GM23338 (cell line): ENCODE results near the gene PALLD. TPM values are rescaled to one million over a fixed set of nuclear protein-coding genes. Genes with fewer than 3 reads are reported as not detected.

Experiments
- ATAC-seq: fragments of 200-7000 bp; cut with Tn5 transposase; 3 replicates; pipeline ENCODE4 v1.9.1; 2020
- DNase-seq: peaks from one replicate; pipeline ENCODE4 v3.0.0-alpha.2; 2015; ENCODE audit warnings: low spot score
- H2AFZ ChIP-seq: fragments of 200-600 bp; sonication (generic); 2 replicates; pipeline ENCODE4 v1.8.0; 2016; ENCODE audit warnings: antibody characterized with exemption, mild to moderate bottlenecking, moderate library complexity
- H3F3A ChIP-seq: fragments of 200-600 bp; sonication (generic); replicated peaks from 2 replicates; pipeline ENCODE4 v1.8.0; 2017; ENCODE audit warnings: antibody characterized with exemption, mixed run types, low read depth
- H3K27ac ChIP-seq: fragments of 200-600 bp; sonication (generic); 2 replicates; pipeline ENCODE4 v1.6.1; 2016; ENCODE audit warnings: low read depth
- H3K27me3 ChIP-seq: fragments of 200-600 bp; sonication (generic); 2 replicates; pipeline ENCODE4 v1.8.0; 2016; ENCODE audit warnings: mild to moderate bottlenecking, mixed run types, moderate library complexity; ENCODE audit not compliant: insufficient read depth
- H3K36me3 ChIP-seq: fragments of 200-600 bp; sonication (generic); 2 replicates; pipeline ENCODE4 v1.8.0; 2016; ENCODE audit warnings: mild to moderate bottlenecking; ENCODE audit not compliant: insufficient read depth
- H3K4me1 ChIP-seq: fragments of 200-600 bp; sonication (generic); 2 replicates; pipeline ENCODE4 v1.8.0; 2016; ENCODE audit warnings: mild to moderate bottlenecking, moderate library complexity; ENCODE audit not compliant: insufficient read depth
- H3K4me2 ChIP-seq: fragments of 200-600 bp; sonication (generic); 2 replicates; pipeline ENCODE4 v1.7.1; 2017; ENCODE audit warnings: mixed run types
- H3K4me3 ChIP-seq: fragments of 200-600 bp; sonication (generic); 2 replicates; pipeline ENCODE4 v1.6.1; 2016; ENCODE audit warnings: mixed run types
- H3K79me2 ChIP-seq: fragments of 200-600 bp; sonication (generic); replicated peaks from 2 replicates; pipeline ENCODE4 v1.8.0; 2017; ENCODE audit warnings: mild to moderate bottlenecking; ENCODE audit not compliant: insufficient read depth
- H3K9me2 ChIP-seq: fragments of 200-600 bp; sonication (generic); 2 replicates; pipeline ENCODE4 v1.8.0; 2017; ENCODE audit not compliant: insufficient read depth
- H4K20me1 ChIP-seq: fragments of 200-600 bp; sonication (generic); replicated peaks from 2 replicates; pipeline ENCODE4 v1.8.0; 2017; ENCODE audit warnings: mild to moderate bottlenecking; ENCODE audit not compliant: insufficient read depth
- H3K27ac Mint-ChIP-seq: 2 replicates; pipeline ENCODE4 v1.8.0; 2020; ENCODE audit warnings: inconsistent platforms, mild to moderate bottlenecking, moderate library complexity, mixed read lengths
- H3K27me3 Mint-ChIP-seq: 3 replicates; pipeline ENCODE4 v1.8.0; 2022; ENCODE audit warnings: low read depth, mild to moderate bottlenecking, moderate library complexity, mixed read lengths, inconsistent platforms; ENCODE audit not compliant: insufficient read depth, poor library complexity
- H3K36me3 Mint-ChIP-seq: 3 replicates; pipeline ENCODE4 v1.8.0; 2021; ENCODE audit warnings: low read depth, mild to moderate bottlenecking, inconsistent platforms, moderate library complexity, mixed read lengths
- H3K4me1 Mint-ChIP-seq: 3 replicates; pipeline ENCODE4 v1.8.0; 2020; ENCODE audit warnings: mild to moderate bottlenecking, inconsistent platforms, mixed read lengths
- H3K4me3 Mint-ChIP-seq: 3 replicates; pipeline ENCODE4 v1.8.0; 2021; ENCODE audit warnings: moderate library complexity, mild to moderate bottlenecking, inconsistent platforms, mixed read lengths
- H3K9me3 Mint-ChIP-seq: 3 replicates; pipeline ENCODE4 v1.8.0; 2020; ENCODE audit warnings: moderate library complexity, mild to moderate bottlenecking, inconsistent platforms, mixed read lengths
- CREB1 ChIP-seq: fragments of 250-450 bp; sonication (Bioruptor Pico); IDR thresholded peaks from 2 replicates; pipeline ENCODE4 v1.5.0; 2020; ENCODE audit warnings: low read depth, mild to moderate bottlenecking, moderate library complexity
- polyA plus RNA-seq: library from polyadenylated mRNA; unstranded; fragments of >200 nt; fragmentation: Nextera tagmentation; extraction: Ambion mirVana; gene quantifications from 2 replicates; pipeline ENCODE4 v1.2.1, GENCODE V29; 2016
- total RNA-seq: library from RNA; depleted of rRNA; stranded (reverse); fragments of >200 nt; shearing (Covaris generic); gene quantifications from 2 replicates; pipeline ENCODE4 v1.2.3, GENCODE V29; 2014
- TF ChIP-seq, protein P1 (sequence below), 2 experiments: fragments of 200-600 bp in 1 of 2; sonication (generic) in 1 of 2; conservative IDR thresholded peaks; 2 replicates each; pipeline versions ENCODE4 v1.5.1 to v1.6.1; 2016 to 2017; ENCODE audit warnings: antibody characterized with exemption in 2 of 2, low read depth in 2 of 2, mild to moderate bottlenecking in 2 of 2, moderate library complexity in 1 of 2
- TF ChIP-seq, protein P2 (sequence below): IDR thresholded peaks from 2 replicates; pipeline ENCODE4 v1.6.1; 2016; ENCODE audit warnings: antibody characterized with exemption
- TF ChIP-seq, protein P3 (sequence below): fragments of 250-450 bp; sonication (Bioruptor Pico); IDR thresholded peaks from 2 replicates; pipeline ENCODE4 v1.5.0; 2020; ENCODE audit warnings: mild to moderate bottlenecking, moderate library complexity

The PALLD gene
- total and polyA plus RNA-seq, 2 experiments from 2014 or later: 13.1 to 30.2 TPM

DNA sequence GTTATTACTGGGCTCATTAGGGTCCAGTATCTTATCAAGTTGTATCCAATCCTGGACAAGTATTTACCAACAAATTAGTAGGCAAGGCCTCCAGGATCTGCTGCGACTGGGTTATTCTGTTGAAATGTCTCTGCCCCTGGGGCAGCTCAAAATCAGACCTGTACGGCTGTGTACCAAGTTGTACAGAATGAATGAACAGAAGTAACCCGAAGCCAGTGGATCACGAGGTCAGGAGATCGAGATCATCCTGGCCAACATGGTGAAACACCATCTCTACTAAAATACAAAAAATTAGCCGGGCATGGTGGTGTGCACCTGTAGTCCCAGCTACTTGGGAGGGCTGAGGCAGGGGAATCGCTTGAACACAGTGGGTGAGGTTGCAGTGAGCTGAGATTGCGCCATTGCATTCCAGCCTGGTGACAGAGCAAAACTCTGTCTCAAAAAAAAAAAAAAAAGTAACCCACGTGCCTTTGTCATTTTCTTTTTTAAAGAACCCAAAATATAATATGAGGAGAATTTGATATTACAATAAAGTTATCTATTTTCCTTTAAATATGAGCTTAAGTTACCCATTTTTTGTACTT, 385.9 kb downstream of the PALLD start:
- Mint-ChIP-seq H3K36me3 (peaks cover 13% of the 10 kb centered on the region), H3K4me1 (peaks cover 7% of the 10 kb centered on the region; the same call in 2 of the 3 replicates), H3K27ac (no peak overlapping the region), H3K4me3 (no peak overlapping the region), H3K9me3 (no peaks in the 10 kb centered on the region), H3K27me3 (peaks cover 5% of the 10 kb centered on the region)
- ATAC-seq: no peak
- Histone ChIP-seq H3K9me2 (no peaks in the 10 kb centered on the region), H3K36me3 (no peaks in the 10 kb centered on the region), H3K4me1 (no peaks in the 10 kb centered on the region), H3K79me2 (no peaks in the 10 kb centered on the region), H3F3A (no peaks in the 10 kb centered on the region), H4K20me1 (no peaks in the 10 kb centered on the region; the same call in 1 of the 2 replicates), H3K27me3 (peaks cover 16% of the 10 kb centered on the region), H3K4me2 (no peak overlapping the region), H3K4me3 (no peak overlapping the region), H3K27ac (no peak overlapping the region), H2AFZ (no peak overlapping the region)
- TF ChIP-seq, protein P1, sequence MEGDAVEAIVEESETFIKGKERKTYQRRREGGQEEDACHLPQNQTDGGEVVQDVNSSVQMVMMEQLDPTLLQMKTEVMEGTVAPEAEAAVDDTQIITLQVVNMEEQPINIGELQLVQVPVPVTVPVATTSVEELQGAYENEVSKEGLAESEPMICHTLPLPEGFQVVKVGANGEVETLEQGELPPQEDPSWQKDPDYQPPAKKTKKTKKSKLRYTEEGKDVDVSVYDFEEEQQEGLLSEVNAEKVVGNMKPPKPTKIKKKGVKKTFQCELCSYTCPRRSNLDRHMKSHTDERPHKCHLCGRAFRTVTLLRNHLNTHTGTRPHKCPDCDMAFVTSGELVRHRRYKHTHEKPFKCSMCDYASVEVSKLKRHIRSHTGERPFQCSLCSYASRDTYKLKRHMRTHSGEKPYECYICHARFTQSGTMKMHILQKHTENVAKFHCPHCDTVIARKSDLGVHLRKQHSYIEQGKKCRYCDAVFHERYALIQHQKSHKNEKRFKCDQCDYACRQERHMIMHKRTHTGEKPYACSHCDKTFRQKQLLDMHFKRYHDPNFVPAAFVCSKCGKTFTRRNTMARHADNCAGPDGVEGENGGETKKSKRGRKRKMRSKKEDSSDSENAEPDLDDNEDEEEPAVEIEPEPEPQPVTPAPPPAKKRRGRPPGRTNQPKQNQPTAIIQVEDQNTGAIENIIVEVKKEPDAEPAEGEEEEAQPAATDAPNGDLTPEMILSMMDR (conservative IDR thresholded peaks at IDR 0.05; ENCODE audit: low read depth in 2 of 2): no peak
- TF ChIP-seq, protein P2, sequence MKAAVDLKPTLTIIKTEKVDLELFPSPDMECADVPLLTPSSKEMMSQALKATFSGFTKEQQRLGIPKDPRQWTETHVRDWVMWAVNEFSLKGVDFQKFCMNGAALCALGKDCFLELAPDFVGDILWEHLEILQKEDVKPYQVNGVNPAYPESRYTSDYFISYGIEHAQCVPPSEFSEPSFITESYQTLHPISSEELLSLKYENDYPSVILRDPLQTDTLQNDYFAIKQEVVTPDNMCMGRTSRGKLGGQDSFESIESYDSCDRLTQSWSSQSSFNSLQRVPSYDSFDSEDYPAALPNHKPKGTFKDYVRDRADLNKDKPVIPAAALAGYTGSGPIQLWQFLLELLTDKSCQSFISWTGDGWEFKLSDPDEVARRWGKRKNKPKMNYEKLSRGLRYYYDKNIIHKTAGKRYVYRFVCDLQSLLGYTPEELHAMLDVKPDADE: no peak
- no peak for DNase-seq

DNA sequence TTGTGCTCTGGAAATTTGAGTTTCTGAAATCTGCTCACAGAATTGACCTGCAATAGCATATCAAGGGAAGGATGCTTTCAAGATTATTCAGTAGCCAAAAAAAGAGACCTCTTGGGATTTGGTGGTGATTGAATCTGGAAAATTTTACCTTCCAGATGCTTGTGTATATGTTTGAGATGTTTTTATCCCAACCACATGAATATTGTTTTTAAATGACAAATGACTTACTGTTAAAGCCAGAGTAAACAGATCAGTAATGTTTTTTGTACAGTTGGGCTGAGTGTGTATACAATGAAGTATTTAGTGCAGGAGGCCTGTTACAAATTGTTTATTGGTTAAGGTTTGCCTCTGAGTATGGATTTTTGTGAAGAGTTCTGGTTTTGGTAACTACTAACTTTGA, 386.7 kb downstream of the PALLD start:
- H3K4me2 ChIP-seq: no peak overlapping the region

DNA sequence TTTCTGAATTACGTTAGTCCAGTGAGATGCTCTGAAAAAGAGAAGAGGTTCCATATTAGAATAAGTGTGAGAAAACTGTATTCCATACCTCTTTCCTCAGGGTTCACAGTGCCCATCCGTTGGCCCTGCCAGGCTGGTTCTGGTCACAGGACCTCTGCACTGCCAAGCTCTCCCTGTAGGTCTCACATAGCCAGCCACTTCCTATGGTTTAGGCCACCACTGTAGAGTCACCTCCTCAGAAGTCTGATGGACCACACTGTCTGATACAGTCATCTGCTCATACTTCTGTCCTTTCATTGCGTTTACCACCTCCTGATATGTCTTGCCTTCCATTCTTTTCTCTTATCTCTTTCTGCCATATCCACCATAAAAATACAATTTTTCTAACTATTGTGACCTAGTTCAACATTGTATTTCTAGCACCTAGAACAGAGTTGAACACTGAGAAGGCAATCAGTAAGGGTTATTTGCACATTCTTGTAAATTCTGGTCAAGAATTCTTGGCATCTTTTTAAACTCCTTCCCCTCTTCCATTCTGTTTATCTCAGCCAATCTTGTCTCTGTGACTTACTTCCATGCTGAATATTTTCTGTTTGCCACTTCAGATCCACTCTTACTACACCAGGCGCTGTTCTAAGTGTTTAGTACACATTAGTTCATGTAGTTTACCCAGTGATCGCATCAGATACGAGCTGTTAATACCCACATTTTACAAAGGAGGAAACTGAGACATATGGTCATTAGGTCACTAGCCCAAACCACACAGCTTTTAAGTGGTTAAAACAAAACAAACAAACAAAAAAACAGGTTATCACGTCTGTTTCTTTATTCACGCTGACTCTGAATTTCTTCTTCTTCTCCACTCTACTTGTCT, 387.6 kb downstream of the PALLD start:
- Histone ChIP-seq H3K4me1 (no peaks in the 10 kb centered on the region), H3K9me2 (no peaks in the 10 kb centered on the region), H3K36me3 (no peaks in the 10 kb centered on the region), H4K20me1 (no peaks in the 10 kb centered on the region; the same call in 1 of the 2 replicates), H3K27me3 (peaks cover 1% of the 10 kb centered on the region; the same call in 1 of the 2 replicates), H3K27ac (no peak overlapping the region), H3K4me2 (no peak overlapping the region), H3F3A (no peaks in the 10 kb centered on the region), H3K4me3 (no peak overlapping the region), H3K79me2 (no peaks in the 10 kb centered on the region), H2AFZ (no peak overlapping the region)
- Mint-ChIP-seq H3K27ac (no peak overlapping the region), H3K4me1 (peaks cover under 1% of the 10 kb centered on the region; the same call in 1 of the 3 replicates), H3K27me3 (no peaks in the 10 kb centered on the region), H3K4me3 (no peak overlapping the region), H3K9me3 (no peaks in the 10 kb centered on the region), H3K36me3 (peaks cover 21% of the 10 kb centered on the region; the same call in 2 of the 3 replicates)
- DNase-seq: no peak
- ATAC-seq: no peak
- TF ChIP-seq, protein P3, sequence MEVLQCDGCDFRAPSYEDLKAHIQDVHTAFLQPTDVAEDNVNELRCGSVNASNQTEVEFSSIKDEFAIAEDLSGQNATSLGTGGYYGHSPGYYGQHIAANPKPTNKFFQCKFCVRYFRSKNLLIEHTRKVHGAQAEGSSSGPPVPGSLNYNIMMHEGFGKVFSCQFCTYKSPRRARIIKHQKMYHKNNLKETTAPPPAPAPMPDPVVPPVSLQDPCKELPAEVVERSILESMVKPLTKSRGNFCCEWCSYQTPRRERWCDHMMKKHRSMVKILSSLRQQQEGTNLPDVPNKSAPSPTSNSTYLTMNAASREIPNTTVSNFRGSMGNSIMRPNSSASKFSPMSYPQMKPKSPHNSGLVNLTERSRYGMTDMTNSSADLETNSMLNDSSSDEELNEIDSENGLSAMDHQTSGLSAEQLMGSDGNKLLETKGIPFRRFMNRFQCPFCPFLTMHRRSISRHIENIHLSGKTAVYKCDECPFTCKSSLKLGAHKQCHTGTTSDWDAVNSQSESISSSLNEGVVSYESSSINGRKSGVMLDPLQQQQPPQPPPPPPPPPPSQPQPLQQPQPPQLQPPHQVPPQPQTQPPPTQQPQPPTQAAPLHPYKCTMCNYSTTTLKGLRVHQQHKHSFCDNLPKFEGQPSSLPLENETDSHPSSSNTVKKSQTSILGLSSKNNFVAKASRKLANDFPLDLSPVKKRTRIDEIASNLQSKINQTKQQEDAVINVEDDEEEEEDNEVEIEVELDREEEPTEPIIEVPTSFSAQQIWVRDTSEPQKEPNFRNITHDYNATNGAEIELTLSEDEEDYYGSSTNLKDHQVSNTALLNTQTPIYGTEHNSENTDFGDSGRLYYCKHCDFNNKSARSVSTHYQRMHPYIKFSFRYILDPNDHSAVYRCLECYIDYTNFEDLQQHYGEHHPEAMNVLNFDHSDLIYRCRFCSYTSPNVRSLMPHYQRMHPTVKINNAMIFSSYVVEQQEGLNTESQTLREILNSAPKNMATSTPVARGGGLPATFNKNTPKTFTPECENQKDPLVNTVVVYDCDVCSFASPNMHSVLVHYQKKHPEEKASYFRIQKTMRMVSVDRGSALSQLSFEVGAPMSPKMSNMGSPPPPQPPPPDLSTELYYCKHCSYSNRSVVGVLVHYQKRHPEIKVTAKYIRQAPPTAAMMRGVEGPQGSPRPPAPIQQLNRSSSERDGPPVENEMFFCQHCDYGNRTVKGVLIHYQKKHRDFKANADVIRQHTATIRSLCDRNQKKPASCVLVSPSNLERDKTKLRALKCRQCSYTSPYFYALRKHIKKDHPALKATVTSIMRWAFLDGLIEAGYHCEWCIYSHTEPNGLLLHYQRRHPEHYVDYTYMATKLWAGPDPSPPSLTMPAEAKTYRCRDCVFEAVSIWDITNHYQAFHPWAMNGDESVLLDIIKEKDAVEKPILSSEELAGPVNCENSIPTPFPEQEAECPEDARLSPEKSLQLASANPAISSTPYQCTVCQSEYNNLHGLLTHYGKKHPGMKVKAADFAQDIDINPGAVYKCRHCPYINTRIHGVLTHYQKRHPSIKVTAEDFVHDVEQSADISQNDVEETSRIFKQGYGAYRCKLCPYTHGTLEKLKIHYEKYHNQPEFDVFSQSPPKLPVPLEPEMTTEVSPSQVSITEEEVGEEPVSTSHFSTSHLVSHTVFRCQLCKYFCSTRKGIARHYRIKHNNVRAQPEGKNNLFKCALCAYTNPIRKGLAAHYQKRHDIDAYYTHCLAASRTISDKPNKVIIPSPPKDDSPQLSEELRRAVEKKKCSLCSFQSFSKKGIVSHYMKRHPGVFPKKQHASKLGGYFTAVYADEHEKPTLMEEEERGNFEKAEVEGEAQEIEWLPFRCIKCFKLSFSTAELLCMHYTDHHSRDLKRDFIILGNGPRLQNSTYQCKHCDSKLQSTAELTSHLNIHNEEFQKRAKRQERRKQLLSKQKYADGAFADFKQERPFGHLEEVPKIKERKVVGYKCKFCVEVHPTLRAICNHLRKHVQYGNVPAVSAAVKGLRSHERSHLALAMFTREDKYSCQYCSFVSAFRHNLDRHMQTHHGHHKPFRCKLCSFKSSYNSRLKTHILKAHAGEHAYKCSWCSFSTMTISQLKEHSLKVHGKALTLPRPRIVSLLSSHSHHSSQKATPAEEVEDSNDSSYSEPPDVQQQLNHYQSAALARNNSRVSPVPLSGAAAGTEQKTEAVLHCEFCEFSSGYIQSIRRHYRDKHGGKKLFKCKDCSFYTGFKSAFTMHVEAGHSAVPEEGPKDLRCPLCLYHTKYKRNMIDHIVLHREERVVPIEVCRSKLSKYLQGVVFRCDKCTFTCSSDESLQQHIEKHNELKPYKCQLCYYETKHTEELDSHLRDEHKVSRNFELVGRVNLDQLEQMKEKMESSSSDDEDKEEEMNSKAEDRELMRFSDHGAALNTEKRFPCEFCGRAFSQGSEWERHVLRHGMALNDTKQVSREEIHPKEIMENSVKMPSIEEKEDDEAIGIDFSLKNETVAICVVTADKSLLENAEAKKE: no peak
- TF ChIP-seq CREB1 (CRISPR knock-in tag): no peak

More for the DNA sequence above, 386.7 kb downstream of the PALLD start:
- Mint-ChIP-seq H3K27ac (no peak overlapping the region), H3K4me3 (no peak overlapping the region), H3K27me3 (peaks cover under 1% of the 10 kb centered on the region), H3K36me3 (peaks cover 14% of the 10 kb centered on the region), H3K9me3 (no peaks in the 10 kb centered on the region), H3K4me1 (peaks cover 4% of the 10 kb centered on the region; the same call in 1 of the 3 replicates)
- H3K4me1 ChIP-seq: no peaks in the 10 kb centered on the region
- H3K36me3 ChIP-seq: no peaks in the 10 kb centered on the region
- H4K20me1 ChIP-seq: no peaks in the 10 kb centered on the region; the same call in 1 of the 2 replicates
- H3F3A ChIP-seq: no peaks in the 10 kb centered on the region
- H3K4me3 ChIP-seq: no peak overlapping the region
- ATAC-seq (no peak), DNase-seq (no peak)
- H3K9me2 ChIP-seq: no peaks in the 10 kb centered on the region
- no peak overlapping the region for H2AFZ ChIP-seq
- no peak for TF ChIP-seq CREB1 (CRISPR knock-in tag)
- H3K79me2 ChIP-seq: no peaks in the 10 kb centered on the region
- peaks cover 11% of the 10 kb centered on the region for H3K27me3 ChIP-seq
- H3K27ac ChIP-seq: no peak overlapping the region
